NOMO-1 treated with dmso at 0.1 percent for 144 hours (cell line): ENCODE results near the gene POU2AF1.
"Not testable (repeated sequence)": the region's sequence is repeated elsewhere in the genome, so short reads cannot be mapped to it uniquely, and the experiment has no call there.

Experiments
- DNase-seq: peaks from one replicate; lab custom pipeline; 2025; ENCODE audit not compliant: unreplicated experiment; lab: John Stamatoyannopoulos, UW

POU2AF1 gene

GRCh38 chr11:111409915-111410314, 30.8 kb upstream of the POU2AF1 start:
- peak; percentile 67 for DNase-seq

GRCh38 chr11:111408789-111409727, 30.0 kb upstream of the POU2AF1 start:
- peak; percentile 40 for DNase-seq

- no peak for DNase-seq
Observed at GRCh38 chr11:111407652-111408051, 28.6 kb upstream of the POU2AF1 start.

- no peak for DNase-seq
Observed at GRCh38 chr11:111406589-111406988, 27.5 kb upstream of the POU2AF1 start.

- DNase-seq = no peak
Observed at GRCh38 chr11:111406091-111406490, 27.0 kb upstream of the POU2AF1 start.

- no peak for DNase-seq
Observed at GRCh38 chr11:111405551-111405950, 26.5 kb upstream of the POU2AF1 start.

GRCh38 chr11:111403051-111403726, 24.1 kb upstream of the POU2AF1 start:
- DNase-seq = no peak

GRCh38 chr11:111402411-111402810, 23.3 kb upstream of the POU2AF1 start:
- no peak for DNase-seq

GRCh38 chr11:111401957-111402356, 22.9 kb upstream of the POU2AF1 start:
- not testable (repeated sequence) for DNase-seq

GRCh38 chr11:111400595-111400994, 21.5 kb upstream of the POU2AF1 start:
- DNase-seq = no peak

- DNase-seq = no peak
Observed at GRCh38 chr11:111399187-111400031, 20.3 kb upstream of the POU2AF1 start.

GRCh38 chr11:111397034-111397433, 18.0 kb upstream of the POU2AF1 start:
- no peak for DNase-seq

- no peak for DNase-seq
Observed at GRCh38 chr11:111395749-111396148, 16.7 kb upstream of the POU2AF1 start.

- no peak for DNase-seq
Observed at GRCh38 chr11:111395081-111395480, 16.0 kb upstream of the POU2AF1 start.

- not testable (repeated sequence) for DNase-seq
Observed at GRCh38 chr11:111394147-111394546, 15.1 kb upstream of the POU2AF1 start.

- no peak for DNase-seq
Observed at GRCh38 chr11:111393585-111393984, 14.5 kb upstream of the POU2AF1 start.

GRCh38 chr11:111393096-111393495, 14.0 kb upstream of the POU2AF1 start:
- DNase-seq = no peak

- DNase-seq = no peak
Observed at GRCh38 chr11:111392552-111392951, 13.5 kb upstream of the POU2AF1 start.

GRCh38 chr11:111391328-111392124, 12.5 kb upstream of the POU2AF1 start:
- no peak for DNase-seq

- DNase-seq = no peak
Observed at GRCh38 chr11:111388842-111389241, 9.8 kb upstream of the POU2AF1 start.
